Lower lobe of right lung (tissue), 2 donors: ENCODE measurements around the gene BAZ1B. TPM values are rescaled to one million over a fixed set of nuclear protein-coding genes. Genes with fewer than 3 reads are reported as not detected.
"Not testable (repeated sequence)": the region's sequence is repeated elsewhere in the genome, so short reads cannot be mapped to it uniquely, and the experiment has no call there.

Experiments
- ATAC-seq, 2 donors: fragments of 200-7000 bp; cut with Tn5 transposase; one replicate each; pipeline ENCODE4 v1.9.1; 2020 to 2022; ENCODE audit warnings: mild to moderate bottlenecking in 2 of 2, moderate library complexity in 2 of 2
- DNase-seq: peaks from one replicate; pipeline ENCODE4 v3.0.0-alpha.2; 2020
- H3K27ac ChIP-seq: fragments of 200-600 bp; one replicate; pipeline ENCODE4 v1.8.0; 2022
- H3K27me3 ChIP-seq: fragments of 200-600 bp; one replicate; pipeline ENCODE4 v1.8.0; 2022; ENCODE audit warnings: low read depth
- H3K36me3 ChIP-seq: fragments of 200-600 bp; one replicate; pipeline ENCODE4 v1.8.0; 2022; ENCODE audit warnings: mild to moderate bottlenecking
- H3K4me1 ChIP-seq: fragments of 200-600 bp; one replicate; pipeline ENCODE4 v1.8.0; 2022
- H3K4me3 ChIP-seq: fragments of 200-600 bp; one replicate; pipeline ENCODE4 v1.8.0; 2022; ENCODE audit warnings: mild to moderate bottlenecking
- H3K9me3 ChIP-seq: fragments of 200-600 bp; one replicate; pipeline ENCODE4 v1.8.0; 2022
- CTCF ChIP-seq: fragments of 200-600 bp; IDR thresholded peaks from one replicate; pipeline ENCODE4 v1.8.0; 2022; ENCODE audit warnings: antibody characterized with exemption, mild to moderate bottlenecking
- intact Hi-C: fragments of 100-400 bp; cut with DNase I; formaldehyde crosslinking; loops from one replicate; pipeline ENCODE4 v1.11.0; 2022
- total RNA-seq: library from RNA; stranded (reverse); fragmentation: NEBNext Ultra II Directional; extraction: Animal tissue kit (Norgen Biotek cat#: 25700); gene quantifications from one replicate; pipeline ENCODE4 v1.2.1, GENCODE V29; 2021
- donor health status: DM: no; HTN: yes; CAD: no; lungs with severe emphysema.

The BAZ1B gene
- total RNA-seq, 1 donor from 2014 or later = 56.0 TPM

DNA sequence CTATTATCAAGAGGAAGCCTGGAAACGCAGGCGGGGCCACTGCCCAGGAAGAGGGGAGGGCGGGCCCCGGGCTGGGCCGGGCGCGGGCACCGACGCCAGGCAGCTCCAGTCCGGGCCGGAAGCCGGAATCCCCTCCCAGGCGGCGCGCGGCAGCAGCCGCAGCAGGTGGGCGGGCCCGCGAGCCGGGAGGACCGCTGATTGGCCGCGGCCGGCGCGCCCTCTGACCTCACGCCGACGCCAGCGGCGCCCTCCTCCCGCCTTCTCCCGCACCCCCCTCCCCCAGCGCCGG lies 35.0 kb upstream of the BAZ1B start:
- no peaks in the 10 kb centered on the region for H3K9me3 ChIP-seq
- ATAC-seq (peak; percentile 98), DNase-seq (peak; percentile 97)
- peak overlapping the region; percentile 73 for H3K4me3 ChIP-seq
- no peaks in the 10 kb centered on the region for H3K27me3 ChIP-seq
- H3K27ac ChIP-seq = peak overlapping the region; percentile 97
- H3K36me3 ChIP-seq = peaks cover 22% of the 10 kb centered on the region
- peaks cover 24% of the 10 kb centered on the region for H3K4me1 ChIP-seq
- intact Hi-C loops = no loop called here
- no peak for TF ChIP-seq CTCF

DNA sequence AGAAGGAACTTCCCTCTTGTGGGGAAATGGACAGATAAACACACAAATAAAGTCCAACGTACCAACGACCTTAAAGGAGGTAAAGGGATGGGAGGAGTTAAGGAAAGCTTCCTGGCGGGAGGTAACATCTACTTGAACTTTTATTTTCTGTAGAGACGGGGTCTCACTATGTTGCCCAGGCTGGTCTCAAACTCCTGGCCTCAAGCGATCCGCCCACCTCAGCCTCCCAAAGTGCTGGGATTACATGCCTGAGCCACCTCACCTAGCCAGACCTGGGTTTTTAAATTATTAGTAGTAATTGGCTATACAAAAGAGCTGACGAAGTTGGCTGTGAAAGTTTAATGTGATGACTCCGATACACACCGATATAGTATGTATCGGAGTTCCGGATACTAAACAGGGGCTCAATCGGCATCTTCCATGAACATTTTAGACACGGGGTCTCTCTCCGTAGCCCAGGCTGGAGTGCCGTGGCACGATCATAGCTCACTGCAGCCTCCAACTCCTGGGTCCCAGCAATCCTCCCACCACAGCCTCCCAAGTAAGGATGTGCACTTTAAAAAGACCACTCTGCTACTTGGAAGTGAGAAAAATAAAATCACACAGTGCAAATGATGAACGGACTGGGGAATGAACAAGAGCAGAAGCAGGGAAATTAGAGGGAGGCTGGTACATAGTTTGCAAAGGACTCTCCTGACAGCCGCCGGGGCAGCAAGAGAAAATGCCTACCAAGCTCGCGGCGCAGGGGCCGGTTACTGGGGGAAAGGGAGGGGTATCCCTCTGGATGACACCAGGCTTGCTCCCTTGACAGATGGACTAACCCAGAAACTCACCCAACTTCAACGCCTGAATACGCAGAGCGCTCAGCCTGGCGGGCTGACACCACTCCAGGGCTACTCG lies 34.4 kb upstream of the BAZ1B start:
- Histone ChIP-seq H3K27ac (peak overlapping the region; percentile 97), H3K27me3 (no peaks in the 10 kb centered on the region), H3K36me3 (peaks cover 28% of the 10 kb centered on the region), H3K4me1 (peaks cover 24% of the 10 kb centered on the region), H3K9me3 (no peaks in the 10 kb centered on the region), H3K4me3 (peak overlapping the region; percentile 73)
- ATAC-seq (no peak), DNase-seq (no peak)
- no peak for TF ChIP-seq CTCF
- intact Hi-C loops = no loop called here

DNA sequence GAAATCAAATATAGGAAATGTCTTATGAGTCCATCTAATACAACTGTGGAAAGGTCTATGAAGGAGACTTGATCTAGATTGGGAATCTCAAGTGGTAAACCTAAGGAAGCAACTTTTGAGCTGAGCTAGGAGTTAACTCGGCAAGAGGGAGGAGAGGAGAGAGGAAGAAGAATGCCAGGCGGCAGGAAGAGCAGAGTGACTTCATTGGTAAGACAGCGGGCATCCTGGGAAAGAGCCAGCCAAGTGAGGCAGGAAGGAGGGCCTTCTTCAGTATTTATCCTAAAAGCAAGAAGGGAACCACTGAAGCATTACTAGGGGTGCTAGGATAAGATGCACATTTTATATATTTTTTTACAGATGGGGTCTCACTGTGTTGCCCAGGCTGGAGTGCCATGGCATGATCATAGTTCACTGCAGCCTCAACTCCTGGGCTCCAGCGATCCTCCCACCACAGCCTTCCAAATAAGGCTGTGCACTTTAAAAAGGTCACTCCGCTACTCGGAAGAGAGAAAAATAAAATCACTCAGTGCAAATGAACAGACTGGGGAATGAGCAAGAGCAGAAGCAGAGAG lies 33.4 kb upstream of the BAZ1B start:
- DNase-seq (no peak), ATAC-seq (no peak)
- Histone ChIP-seq H3K27me3 (no peaks in the 10 kb centered on the region), H3K9me3 (no peaks in the 10 kb centered on the region), H3K36me3 (peaks cover 36% of the 10 kb centered on the region), H3K27ac (peak overlapping the region; percentile 97), H3K4me1 (peaks cover 24% of the 10 kb centered on the region), H3K4me3 (peak overlapping the region; percentile 73)
- TF ChIP-seq CTCF = no peak
- intact Hi-C loops = no loop called here

GRCh38 chr7:73550093-73550492 lies 28.0 kb upstream of the BAZ1B start:
- DNase-seq, H3K27ac ChIP-seq, H3K4me1 ChIP-seq, H3K27me3 ChIP-seq, intact Hi-C loops, H3K4me3 ChIP-seq, H3K9me3 ChIP-seq, ATAC-seq: not testable (repeated sequence)
- peaks cover 80% of the 10 kb centered on the region for H3K36me3 ChIP-seq

- DNase-seq (no peak), ATAC-seq (no peak)
- H3K4me1 ChIP-seq = no peaks in the 10 kb centered on the region
- peaks cover 87% of the 10 kb centered on the region for H3K36me3 ChIP-seq
- intact Hi-C loops = no loop called here
- H3K27me3 ChIP-seq = no peaks in the 10 kb centered on the region
- no peak for TF ChIP-seq CTCF
- no peak overlapping the region for H3K4me3 ChIP-seq
- H3K27ac ChIP-seq = no peak overlapping the region
- H3K9me3 ChIP-seq = no peaks in the 10 kb centered on the region
Measured at GRCh38 chr7:73549176-73549575, 27.1 kb upstream of the BAZ1B start.

DNA sequence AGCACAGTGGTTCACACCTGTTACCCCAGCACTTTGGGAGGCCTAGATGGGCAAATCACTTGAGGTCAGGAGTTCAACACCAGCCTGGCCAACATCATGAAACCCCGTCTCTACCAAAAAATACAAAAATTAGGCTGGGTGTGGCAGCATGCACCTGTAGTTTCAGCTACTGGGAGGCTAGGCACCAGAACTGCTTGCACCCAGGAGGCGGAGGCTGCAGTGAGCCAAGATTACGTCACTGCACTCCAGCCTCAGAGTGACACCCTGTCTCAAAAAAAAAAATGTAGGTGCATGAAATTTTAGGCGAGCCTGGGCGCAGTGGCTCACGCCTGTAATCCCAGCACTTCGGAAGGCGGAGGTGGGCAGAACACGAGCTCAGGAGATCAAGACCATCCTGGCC lies 25.7 kb upstream of the BAZ1B start:
- no peaks in the 10 kb centered on the region for H3K4me1 ChIP-seq
- no peaks in the 10 kb centered on the region for H3K27me3 ChIP-seq
- ATAC-seq = no peak
- TF ChIP-seq CTCF = no peak
- H3K27ac ChIP-seq = no peak overlapping the region
- no peak overlapping the region for H3K4me3 ChIP-seq
- DNase-seq = no peak
- intact Hi-C loops = no loop called here
- H3K36me3 ChIP-seq = peaks cover 87% of the 10 kb centered on the region
- H3K9me3 ChIP-seq = no peaks in the 10 kb centered on the region
